SJCRH30 (cell line): Measurements from ENCODE around the gene BRF1. TPM values are rescaled to one million over a fixed set of nuclear protein-coding genes. Genes with fewer than 3 reads are reported as not detected.
A peak's percentile ranks its signal among the peaks of the same experiment; 100 is the strongest.

Source experiments
- DNase-seq, 2 experiments: peaks; one replicate each; pipeline ENCODE4 v3.0.0-alpha.2; 2015 to 2020
- H3K27ac ChIP-seq: fragments of 250-450 bp; sonication (Bioruptor Pico); 2 replicates; pipeline ENCODE4 v1.5.1; 2020; ENCODE audit warnings: mild to moderate bottlenecking, moderate library complexity
- H3K27me3 ChIP-seq: fragments of 250-450 bp; sonication (Bioruptor Pico); 2 replicates; pipeline ENCODE4 v1.5.1; 2020; ENCODE audit warnings: mild to moderate bottlenecking, moderate library complexity
- H3K36me3 ChIP-seq: fragments of 250-450 bp; sonication (Bioruptor Pico); 2 replicates; pipeline ENCODE4 v1.5.1; 2020; ENCODE audit warnings: mild to moderate bottlenecking, moderate library complexity
- H3K4me1 ChIP-seq: fragments of 250-450 bp; sonication (Bioruptor Pico); 2 replicates; pipeline ENCODE4 v1.5.1; 2020; ENCODE audit warnings: mild to moderate bottlenecking, moderate library complexity
- H3K4me3 ChIP-seq: fragments of 250-450 bp; sonication (Bioruptor Pico); 2 replicates; pipeline ENCODE4 v1.5.1; 2020; ENCODE audit warnings: mild to moderate bottlenecking, moderate library complexity
- H3K9me3 ChIP-seq: fragments of 250-450 bp; sonication (Bioruptor Pico); replicated peaks from 2 replicates; pipeline ENCODE4 v1.5.1; 2020; ENCODE audit warnings: mild to moderate bottlenecking, moderate library complexity
- total RNA-seq: library from RNA; depleted of rRNA; stranded (reverse); fragments of >200 nt; shearing (Covaris generic); gene quantifications from 2 replicates; pipeline ENCODE4 v1.2.3, GENCODE V29; 2014

Gene BRF1
- total RNA-seq, 1 experiment from 2014 or later, result 31.4 TPM

GRCh38 chr14:105256292-105256960, 44.4 kb downstream of the BRF1 start:
- Histone ChIP-seq H3K4me3 (no peak overlapping the region), H3K36me3 (no peaks in the 10 kb centered on the region)

GRCh38 chr14:105255021-105255507, 45.7 kb downstream of the BRF1 start:
- peak; percentile 96 for DNase-seq
- no peak overlapping the region for H3K4me3 ChIP-seq
- peak overlapping the region; percentile 20 for H3K27ac ChIP-seq
- peaks cover 20% of the 10 kb centered on the region for H3K4me1 ChIP-seq
- H3K27me3 ChIP-seq, result no peaks in the 10 kb centered on the region
- no peaks in the 10 kb centered on the region; the same call in 1 of the 2 replicates for H3K36me3 ChIP-seq
- H3K9me3 ChIP-seq, result no peaks in the 10 kb centered on the region

More at GRCh38 chr14:105256292-105256960, 44.4 kb downstream of the BRF1 start:
- H3K9me3 ChIP-seq, result no peaks in the 10 kb centered on the region
- H3K27me3 ChIP-seq, result no peaks in the 10 kb centered on the region
- peaks cover 29% of the 10 kb centered on the region for H3K4me1 ChIP-seq
- DNase-seq, result no peak
- no peak overlapping the region for H3K27ac ChIP-seq

- no peak for DNase-seq
- H3K9me3 ChIP-seq, result no peaks in the 10 kb centered on the region
- H3K36me3 ChIP-seq, result peaks cover 7% of the 10 kb centered on the region
- no peaks in the 10 kb centered on the region for H3K27me3 ChIP-seq
- no peak overlapping the region for H3K4me3 ChIP-seq
- H3K4me1 ChIP-seq, result peaks cover 20% of the 10 kb centered on the region
- no peak overlapping the region for H3K27ac ChIP-seq
Observed at GRCh38 chr14:105253329-105253682, 47.5 kb downstream of the BRF1 start.

GRCh38 chr14:105252552-105253328, 48.1 kb downstream of the BRF1 start:
- Histone ChIP-seq H3K4me3 (no peak overlapping the region), H3K9me3 (no peaks in the 10 kb centered on the region), H3K4me1 (peaks cover 20% of the 10 kb centered on the region), H3K27ac (no peak overlapping the region), H3K27me3 (no peaks in the 10 kb centered on the region), H3K36me3 (peaks cover 11% of the 10 kb centered on the region)
- DNase-seq, result no peak

GRCh38 chr14:105251920-105252319, 48.9 kb downstream of the BRF1 start:
- H3K27ac ChIP-seq, result no peak overlapping the region
- H3K36me3 ChIP-seq, result peaks cover 12% of the 10 kb centered on the region
- no peaks in the 10 kb centered on the region for H3K9me3 ChIP-seq
- H3K27me3 ChIP-seq, result no peaks in the 10 kb centered on the region
- peaks cover 20% of the 10 kb centered on the region for H3K4me1 ChIP-seq
- no peak overlapping the region for H3K4me3 ChIP-seq
- DNase-seq, result no peak

- no peak overlapping the region for H3K4me3 ChIP-seq
- H3K27me3 ChIP-seq, result no peaks in the 10 kb centered on the region
- peaks cover 12% of the 10 kb centered on the region for H3K36me3 ChIP-seq
- H3K27ac ChIP-seq, result no peak overlapping the region
- DNase-seq, result no peak
- no peaks in the 10 kb centered on the region for H3K9me3 ChIP-seq
- peaks cover 18% of the 10 kb centered on the region for H3K4me1 ChIP-seq
Observed at GRCh38 chr14:105250986-105251385, 49.8 kb downstream of the BRF1 start.

- Histone ChIP-seq H3K4me1 (peaks cover 10% of the 10 kb centered on the region), H3K4me3 (no peak overlapping the region), H3K27ac (no peak overlapping the region), H3K27me3 (no peaks in the 10 kb centered on the region), H3K9me3 (no peaks in the 10 kb centered on the region), H3K36me3 (peaks cover 18% of the 10 kb centered on the region)
- DNase-seq, result no peak
Observed at GRCh38 chr14:105250008-105250366, 50.8 kb downstream of the BRF1 start.

- H3K4me3 ChIP-seq, result no peak overlapping the region
- H3K9me3 ChIP-seq, result no peaks in the 10 kb centered on the region
- no peak overlapping the region for H3K27ac ChIP-seq
- peaks cover 4% of the 10 kb centered on the region for H3K4me1 ChIP-seq
- no peak for DNase-seq
- H3K27me3 ChIP-seq, result no peaks in the 10 kb centered on the region
- H3K36me3 ChIP-seq, result peaks cover 18% of the 10 kb centered on the region
Observed at GRCh38 chr14:105249182-105250007, 51.4 kb downstream of the BRF1 start.

- Histone ChIP-seq H3K4me1 (no peaks in the 10 kb centered on the region), H3K36me3 (peaks cover 18% of the 10 kb centered on the region), H3K27me3 (no peaks in the 10 kb centered on the region), H3K9me3 (no peaks in the 10 kb centered on the region), H3K4me3 (no peak within 1 kb of the TSS), H3K27ac (no peak within 1 kb of the TSS)
- no peak for DNase-seq
Observed at GRCh38 chr14:105248368-105249181, 52.2 kb downstream of the BRF1 start, which contains the start of gene BTBD6. Gene BTBD6 (plus strand): TSS chr14:105248533. CDS start chr14:105248712, 179 bp downstream.

- no peaks in the 10 kb centered on the region for H3K27me3 ChIP-seq
- no peaks in the 10 kb centered on the region for H3K4me1 ChIP-seq
- H3K9me3 ChIP-seq, result no peaks in the 10 kb centered on the region
- peaks cover 18% of the 10 kb centered on the region for H3K36me3 ChIP-seq
- no peak for DNase-seq
- no peak overlapping the region for H3K4me3 ChIP-seq
- H3K27ac ChIP-seq, result no peak overlapping the region
Observed at GRCh38 chr14:105247715-105248367, 53.0 kb downstream of the BRF1 start.

- Histone ChIP-seq H3K9me3 (no peaks in the 10 kb centered on the region), H3K4me1 (no peaks in the 10 kb centered on the region), H3K4me3 (no peak overlapping the region), H3K36me3 (peaks cover 20% of the 10 kb centered on the region), H3K27me3 (no peaks in the 10 kb centered on the region), H3K27ac (no peak overlapping the region)
- DNase-seq, result no peak
Observed at GRCh38 chr14:105247026-105247425, 53.8 kb downstream of the BRF1 start.

- no peaks in the 10 kb centered on the region for H3K9me3 ChIP-seq
- no peak overlapping the region for H3K4me3 ChIP-seq
- H3K27ac ChIP-seq, result no peak overlapping the region
- peaks cover 24% of the 10 kb centered on the region for H3K36me3 ChIP-seq
- no peaks in the 10 kb centered on the region for H3K27me3 ChIP-seq
- DNase-seq, result no peak
- no peaks in the 10 kb centered on the region for H3K4me1 ChIP-seq
Observed at GRCh38 chr14:105244334-105244733, 56.5 kb downstream of the BRF1 start.

- H3K9me3 ChIP-seq, result no peaks in the 10 kb centered on the region
- H3K27me3 ChIP-seq, result no peaks in the 10 kb centered on the region
- no peaks in the 10 kb centered on the region for H3K4me1 ChIP-seq
- no peak overlapping the region for H3K4me3 ChIP-seq
- no peak for DNase-seq
- no peak overlapping the region for H3K27ac ChIP-seq
- H3K36me3 ChIP-seq, result peaks cover 16% of the 10 kb centered on the region
Observed at GRCh38 chr14:105241641-105242040, 59.2 kb downstream of the BRF1 start.
